Activated CD8-positive, alpha-beta memory T cell treated with anti-CD3 and anti-CD28 coated beads, Interleukin-2, amount 10 ng/mL, durations not matched to agents 7 days and 5 days (primary cell): Measurements from ENCODE around the gene OOSP1. TPM values are rescaled to one million over a fixed set of nuclear protein-coding genes. Genes with fewer than 3 reads are reported as not detected.
"Not testable (repeated sequence)": the region's sequence is repeated elsewhere in the genome, so short reads cannot be mapped to it uniquely, and the experiment has no call there.

Source experiments
- ATAC-seq: fragments of 150-1000 bp; cut with Tn5 transposase; one replicate; pipeline ENCODE4 v1.10.0; 2021; ENCODE audit warnings: moderate library complexity
- CTCF ChIA-PET: fragments of 350-600 bp; sonication (Branson Sonifier 250); formaldehyde crosslinking; loops from one replicate; lab custom pipeline; 2021; ENCODE audit warnings: antibody characterized with exemption; lab: Charles Lee
- DNase-seq: peaks from one replicate; pipeline ENCODE4 v3.0.0-alpha.2; 2020
- H3K27ac Mint-ChIP-seq: one replicate; pipeline ENCODE4 v1.8.0; 2021; ENCODE audit warnings: mild to moderate bottlenecking, mixed read lengths
- H3K27me3 Mint-ChIP-seq: one replicate; pipeline ENCODE4 v1.8.0; 2021; ENCODE audit warnings: mixed read lengths
- H3K36me3 Mint-ChIP-seq: one replicate; pipeline ENCODE4 v1.8.0; 2021; ENCODE audit warnings: mild to moderate bottlenecking, mixed read lengths
- H3K4me1 Mint-ChIP-seq: one replicate; pipeline ENCODE4 v1.8.0; 2021; ENCODE audit warnings: mixed read lengths
- H3K4me3 Mint-ChIP-seq: one replicate; pipeline ENCODE4 v1.8.0; 2021; ENCODE audit warnings: mild to moderate bottlenecking, moderate library complexity, mixed read lengths
- H3K9me3 Mint-ChIP-seq: one replicate; pipeline ENCODE4 v1.8.0; 2022; ENCODE audit warnings: low read depth, mixed read lengths
- total RNA-seq, 2 experiments: library from RNA; stranded (reverse); gene quantifications; one replicate each; pipeline ENCODE4 v1.2.3, GENCODE V29; 2021

The OOSP1 gene
- total RNA-seq, 2 experiments from 2014 or later = not detected

DNA sequence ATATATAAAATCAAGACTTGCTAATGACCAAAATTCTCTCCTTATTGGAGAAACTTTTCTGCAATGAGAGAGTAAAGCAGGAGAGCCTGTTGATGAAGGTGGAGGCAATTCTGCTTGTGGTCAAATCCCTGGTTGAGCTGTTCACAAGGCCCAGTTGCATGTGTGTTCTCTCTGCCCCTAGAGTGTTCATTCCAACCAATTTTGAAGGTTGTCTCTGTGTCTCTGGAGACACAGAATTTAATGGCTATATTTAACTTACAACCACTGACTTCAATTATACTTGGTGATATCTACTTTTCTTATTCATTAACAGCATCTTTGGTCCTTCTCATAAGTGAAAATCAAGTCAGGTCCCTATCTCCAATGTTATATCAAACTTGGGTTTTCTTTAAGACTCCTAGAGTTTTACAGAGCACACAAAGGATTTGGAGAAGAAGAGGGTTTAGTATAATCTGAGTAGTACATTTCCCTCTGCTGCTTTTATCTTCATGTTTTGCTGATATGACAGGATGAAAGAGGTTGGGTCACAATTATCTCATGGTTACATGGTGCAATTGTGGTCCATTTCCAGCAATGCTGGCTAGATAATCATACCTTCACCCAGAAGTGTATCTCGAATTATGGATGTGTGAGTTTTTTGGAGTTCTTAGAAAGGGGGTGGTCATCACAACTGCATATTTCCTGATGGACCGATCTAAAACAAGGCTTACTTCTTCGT is 29.6 kb downstream of the OOSP1 start:
- Mint-ChIP-seq H3K27me3 (peaks cover 4% of the 10 kb centered on the region), H3K9me3 (no peaks in the 10 kb centered on the region), H3K36me3 (no peaks in the 10 kb centered on the region), H3K4me3 (no peak overlapping the region), H3K27ac (no peak overlapping the region), H3K4me1 (no peaks in the 10 kb centered on the region)
- DNase-seq (no peak), ATAC-seq (no peak)
- CTCF ChIA-PET = no interaction called here

GRCh38 chr11:59968395-59968783 is 30.2 kb downstream of the OOSP1 start:
- CTCF ChIA-PET = no interaction called here
- Mint-ChIP-seq H3K36me3 (no peaks in the 10 kb centered on the region), H3K27ac (no peak overlapping the region), H3K27me3 (peaks cover 4% of the 10 kb centered on the region), H3K4me3 (no peak overlapping the region), H3K9me3 (no peaks in the 10 kb centered on the region), H3K4me1 (no peaks in the 10 kb centered on the region)
- ATAC-seq (no peak), DNase-seq (no peak)

DNA sequence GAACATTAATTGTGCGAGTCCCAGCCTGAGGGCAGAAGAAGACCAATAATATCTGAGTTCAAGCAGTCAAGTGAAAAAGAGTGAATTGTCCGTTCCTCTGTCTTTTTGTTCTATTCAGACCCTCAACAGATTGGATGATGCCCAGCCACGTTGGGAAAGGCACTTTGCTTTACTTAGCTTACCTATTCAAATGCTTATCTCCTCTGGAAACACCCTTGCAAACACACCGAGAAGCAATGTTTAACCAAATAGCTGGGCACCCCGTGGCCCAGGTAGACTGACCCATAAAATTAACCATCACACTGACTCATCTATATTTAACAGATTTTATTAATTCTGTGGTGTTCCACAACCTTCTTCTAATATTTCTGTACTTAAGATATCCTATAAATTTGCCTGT is 34.9 kb downstream of the OOSP1 start:
- no peaks in the 10 kb centered on the region for H3K36me3 Mint-ChIP-seq
- no peak overlapping the region for H3K27ac Mint-ChIP-seq
- DNase-seq (no peak), ATAC-seq (no peak)
- no peaks in the 10 kb centered on the region for H3K27me3 Mint-ChIP-seq
- no peaks in the 10 kb centered on the region for H3K4me1 Mint-ChIP-seq
- H3K9me3 Mint-ChIP-seq = no peaks in the 10 kb centered on the region
- CTCF ChIA-PET = no interaction called here
- H3K4me3 Mint-ChIP-seq = no peak overlapping the region

DNA sequence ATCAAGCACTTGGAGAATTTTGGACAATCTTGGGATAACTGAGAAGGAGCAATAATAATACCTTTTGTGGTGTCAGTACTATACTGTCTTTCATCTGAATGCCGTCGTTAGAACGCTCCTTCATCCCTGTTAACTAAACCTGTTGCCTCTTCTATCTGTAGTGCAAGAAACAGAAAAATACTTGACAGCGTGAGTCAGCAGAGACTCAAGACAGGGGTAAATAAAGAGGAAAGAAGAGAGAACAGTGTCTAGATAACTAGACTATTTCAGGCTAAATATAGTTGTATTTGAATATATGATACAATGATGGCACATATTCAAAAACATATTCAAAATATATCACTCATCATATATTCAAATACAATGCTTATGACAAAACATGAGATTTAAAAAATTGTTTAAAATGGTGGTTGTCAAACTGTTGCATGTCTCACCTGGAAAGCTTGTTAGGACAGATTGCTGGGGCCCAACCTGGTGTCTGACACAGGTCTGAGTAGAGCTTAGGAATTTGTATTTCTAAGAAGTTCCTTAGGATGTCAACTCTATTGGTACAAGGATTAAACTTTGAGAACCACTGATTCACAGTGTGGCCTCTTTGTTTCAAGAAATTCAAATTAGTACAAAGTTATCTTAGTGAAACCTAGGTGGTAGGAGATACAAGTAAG is 43.0 kb downstream of the OOSP1 start:
- Mint-ChIP-seq H3K4me3 (no peak overlapping the region), H3K4me1 (no peaks in the 10 kb centered on the region), H3K27ac (no peak overlapping the region), H3K27me3 (peaks cover 2% of the 10 kb centered on the region), H3K36me3 (no peaks in the 10 kb centered on the region), H3K9me3 (no peaks in the 10 kb centered on the region)
- DNase-seq (no peak), ATAC-seq (no peak)
- CTCF ChIA-PET = no interaction called here

DNA sequence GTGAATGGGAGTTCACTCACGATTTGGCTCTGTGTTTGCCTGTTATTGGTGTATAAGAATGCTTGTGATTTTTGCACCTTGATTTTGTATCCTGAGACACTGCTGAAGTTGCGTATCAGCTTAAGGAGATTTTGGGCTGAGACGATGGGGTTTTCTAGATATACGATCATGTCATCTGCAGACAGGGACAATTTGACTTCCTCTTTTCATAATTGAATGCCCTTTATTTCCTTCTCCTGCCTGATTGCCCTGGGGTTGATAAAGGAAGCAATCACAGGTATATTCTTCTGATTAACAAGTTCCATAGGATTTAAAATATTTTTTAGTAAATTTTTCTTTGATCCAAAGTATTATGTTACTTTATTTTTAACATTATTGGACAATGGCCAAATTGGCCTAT is 43.8 kb downstream of the OOSP1 start:
- H3K36me3 Mint-ChIP-seq, H3K4me1 Mint-ChIP-seq, DNase-seq, CTCF ChIA-PET, H3K27me3 Mint-ChIP-seq, H3K4me3 Mint-ChIP-seq, ATAC-seq, H3K27ac Mint-ChIP-seq, H3K9me3 Mint-ChIP-seq: not testable (repeated sequence)

DNA sequence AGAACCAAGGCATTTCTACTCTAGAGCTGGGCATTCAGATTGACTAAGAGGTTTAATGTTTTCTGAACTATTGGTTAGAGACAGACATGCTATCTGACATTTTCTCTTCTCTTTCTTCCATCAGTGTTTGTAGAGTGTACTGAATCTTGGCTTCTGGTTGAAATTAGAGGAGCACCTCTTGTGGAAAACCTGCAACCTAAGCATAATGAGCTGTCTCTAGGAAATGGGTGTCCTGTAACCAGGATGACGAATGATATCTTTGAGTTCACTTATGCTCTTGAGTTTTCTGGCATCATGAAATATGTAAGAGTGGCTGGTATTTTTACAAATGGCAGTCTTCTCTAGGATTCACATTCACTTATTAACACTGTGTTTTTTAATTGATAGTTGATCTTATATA is 45.0 kb downstream of the OOSP1 start:
- no peak for ATAC-seq
- CTCF ChIA-PET = no interaction called here
- Mint-ChIP-seq H3K36me3 (no peaks in the 10 kb centered on the region), H3K9me3 (no peaks in the 10 kb centered on the region), H3K4me3 (no peak overlapping the region), H3K27me3 (peaks cover 2% of the 10 kb centered on the region), H3K4me1 (no peaks in the 10 kb centered on the region), H3K27ac (no peak overlapping the region)
- DNase-seq = no peak

DNA sequence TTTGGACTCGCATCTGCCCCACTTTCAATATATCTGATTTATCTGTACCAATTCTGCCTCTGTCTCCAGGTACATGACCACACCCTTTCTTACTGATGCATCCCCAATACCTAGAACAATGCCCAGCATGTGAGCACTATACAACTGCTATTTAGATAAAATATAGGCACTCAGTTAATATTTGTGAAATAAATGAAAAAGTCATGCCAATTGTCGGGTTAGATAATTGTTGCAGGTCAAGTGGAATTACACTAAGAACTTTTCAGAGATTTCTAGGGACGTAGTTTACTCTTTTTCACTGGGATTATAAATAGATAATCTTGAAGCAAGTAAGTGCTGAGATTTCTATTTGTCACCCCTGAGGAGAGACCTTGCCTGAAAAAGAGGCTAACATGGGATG is 46.1 kb downstream of the OOSP1 start:
- DNase-seq (no peak), ATAC-seq (no peak)
- H3K36me3 Mint-ChIP-seq = no peaks in the 10 kb centered on the region
- no peak overlapping the region for H3K4me3 Mint-ChIP-seq
- no peaks in the 10 kb centered on the region for H3K9me3 Mint-ChIP-seq
- no peak overlapping the region for H3K27ac Mint-ChIP-seq
- H3K4me1 Mint-ChIP-seq = no peaks in the 10 kb centered on the region
- peaks cover 2% of the 10 kb centered on the region for H3K27me3 Mint-ChIP-seq
- CTCF ChIA-PET = no interaction called here

DNA sequence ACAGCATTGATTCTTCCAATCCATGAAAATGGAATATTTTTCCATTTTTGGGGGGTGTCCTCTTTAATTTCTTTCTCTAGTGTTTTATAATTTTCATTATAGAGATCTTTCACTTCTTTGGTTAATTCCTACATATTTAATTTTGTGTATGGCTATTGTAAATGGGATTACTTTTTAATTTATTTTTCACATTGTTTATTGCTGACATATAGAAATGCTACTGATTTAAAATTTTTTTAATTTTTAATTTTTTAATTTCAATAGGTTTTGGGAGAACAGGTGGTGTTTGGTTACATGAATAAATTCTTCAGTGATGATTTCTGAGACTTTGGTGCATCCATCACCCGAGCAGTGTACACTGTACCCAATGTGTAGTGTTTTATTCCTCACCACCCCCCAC is 52.2 kb downstream of the OOSP1 start:
- no peak overlapping the region for H3K27ac Mint-ChIP-seq
- ATAC-seq (no peak), DNase-seq (no peak)
- no peak overlapping the region for H3K4me3 Mint-ChIP-seq
- H3K36me3 Mint-ChIP-seq = no peaks in the 10 kb centered on the region
- H3K27me3 Mint-ChIP-seq = no peaks in the 10 kb centered on the region
- peaks cover 2% of the 10 kb centered on the region for H3K9me3 Mint-ChIP-seq
- CTCF ChIA-PET = no interaction called here
- no peaks in the 10 kb centered on the region for H3K4me1 Mint-ChIP-seq

- no peak for ATAC-seq
- Mint-ChIP-seq H3K27ac (no peak overlapping the region), H3K36me3 (no peaks in the 10 kb centered on the region), H3K27me3 (no peaks in the 10 kb centered on the region), H3K4me3 (no peak overlapping the region), H3K4me1 (no peaks in the 10 kb centered on the region), H3K9me3 (peaks cover 2% of the 10 kb centered on the region)
- DNase-seq = no peak
- CTCF ChIA-PET = no interaction called here
Observed at GRCh38 chr11:59992425-59992824, 54.2 kb downstream of the OOSP1 start.

- no peak overlapping the region for H3K27ac Mint-ChIP-seq
- peaks cover 3% of the 10 kb centered on the region for H3K27me3 Mint-ChIP-seq
- DNase-seq = no peak
- CTCF ChIA-PET = no interaction called here
- H3K9me3 Mint-ChIP-seq = no peaks in the 10 kb centered on the region
- H3K36me3 Mint-ChIP-seq = no peaks in the 10 kb centered on the region
- no peak for ATAC-seq
- no peaks in the 10 kb centered on the region for H3K4me1 Mint-ChIP-seq
- no peak overlapping the region for H3K4me3 Mint-ChIP-seq
Observed at GRCh38 chr11:59997800-59998199, 59.6 kb downstream of the OOSP1 start.

- no peaks in the 10 kb centered on the region for H3K4me1 Mint-ChIP-seq
- no peaks in the 10 kb centered on the region for H3K9me3 Mint-ChIP-seq
- ATAC-seq (no peak), DNase-seq (no peak)
- no peak overlapping the region for H3K4me3 Mint-ChIP-seq
- CTCF ChIA-PET = no interaction called here
- no peak overlapping the region for H3K27ac Mint-ChIP-seq
- H3K27me3 Mint-ChIP-seq = peaks cover 4% of the 10 kb centered on the region
- H3K36me3 Mint-ChIP-seq = no peaks in the 10 kb centered on the region
Observed at GRCh38 chr11:59999691-60000090, 61.5 kb downstream of the OOSP1 start.

GRCh38 chr11:60003729-60004128 is 65.5 kb downstream of the OOSP1 start:
- H3K27me3 Mint-ChIP-seq = peaks cover 4% of the 10 kb centered on the region
- H3K4me3 Mint-ChIP-seq = no peak overlapping the region
- CTCF ChIA-PET = no interaction called here

GRCh38 chr11:60005360-60005759 is 67.1 kb downstream of the OOSP1 start:
- ATAC-seq (no peak), DNase-seq (no peak)
- Mint-ChIP-seq H3K36me3 (no peaks in the 10 kb centered on the region), H3K4me1 (no peaks in the 10 kb centered on the region), H3K9me3 (no peaks in the 10 kb centered on the region), H3K27me3 (peaks cover 4% of the 10 kb centered on the region), H3K27ac (no peak overlapping the region), H3K4me3 (no peak overlapping the region)
- CTCF ChIA-PET = no interaction called here

More at GRCh38 chr11:60003729-60004128, 65.5 kb downstream of the OOSP1 start:
- Mint-ChIP-seq H3K9me3 (no peaks in the 10 kb centered on the region), H3K36me3 (no peaks in the 10 kb centered on the region), H3K27ac (no peak overlapping the region), H3K4me1 (no peaks in the 10 kb centered on the region)
- DNase-seq (no peak), ATAC-seq (no peak)
